Caco-2 (cell line): Measurements from ENCODE around the gene TP53I13. TPM values are rescaled to one million over a fixed set of nuclear protein-coding genes. Genes with fewer than 3 reads are reported as not detected.

Source experiments
- BruUV-seq: library from RNA; stranded (reverse); fragments of 400-500 nt; replicated peaks from 2 replicates; lab custom pipeline; 2021; lab: Mats Ljungman, UMichigan
- CTCF ChIA-PET: fragments of 300-600 bp; sonication (Branson Sonifier 250); formaldehyde crosslinking; loops from one replicate; lab custom pipeline; 2022; ENCODE audit warnings: antibody characterized with exemption; lab: Charles Lee
- POLR2A ChIA-PET: fragments of 300-600 bp; sonication (Branson Sonifier 250); formaldehyde crosslinking; loops from one replicate; lab custom pipeline; 2022; ENCODE audit warnings: antibody characterized with exemption; lab: Charles Lee
- DNase-seq, 2 experiments: peaks; one replicate each; pipeline versions ENCODE4 v3.0.0 to v3.0.0-alpha.2; 2020 to 2022
- H3K27me3 ChIP-seq: replicated peaks from 2 replicates; pipeline ENCODE4 v1.6.0; 2011; ENCODE audit warnings: low read length; ENCODE audit not compliant: control insufficient read depth, insufficient read depth
- H3K36me3 ChIP-seq: 2 replicates; pipeline ENCODE4 v1.5.1; 2011; ENCODE audit warnings: low read length; ENCODE audit not compliant: control insufficient read depth, insufficient read depth
- H3K4me1 ChIP-seq: fragments of 250-450 bp; sonication (Bioruptor Pico); 2 replicates; pipeline ENCODE4 v1.5.1; 2020; ENCODE audit warnings: mild to moderate bottlenecking
- H3K4me3 ChIP-seq: 2 replicates; pipeline ENCODE4 v1.5.1; 2011; ENCODE audit warnings: low read depth, mild to moderate bottlenecking, control low read depth, low read length
- H3K9me3 ChIP-seq: fragments of 250-450 bp; sonication (Bioruptor Pico); 2 replicates; pipeline ENCODE4 v1.5.1; 2020; ENCODE audit warnings: mild to moderate bottlenecking, moderate library complexity
- H3K27ac Mint-ChIP-seq: one replicate; pipeline ENCODE4 v1.8.0; 2022; ENCODE audit warnings: mixed read lengths; ENCODE audit not compliant: unreplicated experiment
- H3K27me3 Mint-ChIP-seq: one replicate; pipeline ENCODE4 v1.8.0; 2022; ENCODE audit warnings: mixed read lengths; ENCODE audit not compliant: insufficient read depth, unreplicated experiment
- H3K36me3 Mint-ChIP-seq: one replicate; pipeline ENCODE4 v1.8.0; 2022; ENCODE audit warnings: mild to moderate bottlenecking, mixed read lengths; ENCODE audit not compliant: insufficient read depth, unreplicated experiment
- H3K4me1 Mint-ChIP-seq: one replicate; pipeline ENCODE4 v1.8.0; 2022; ENCODE audit warnings: low read depth, mixed read lengths; ENCODE audit not compliant: unreplicated experiment
- H3K4me3 Mint-ChIP-seq: one replicate; pipeline ENCODE4 v1.8.0; 2022; ENCODE audit warnings: mild to moderate bottlenecking, moderate library complexity, mixed read lengths; ENCODE audit not compliant: unreplicated experiment
- H3K9me3 Mint-ChIP-seq: one replicate; pipeline ENCODE4 v1.8.0; 2022; ENCODE audit warnings: mixed read lengths; ENCODE audit not compliant: unreplicated experiment
- CTCF ChIP-seq, 2 experiments: fragments of 200-600 bp in 1 of 2; IDR thresholded peaks; 1 replicate in 1 of 2; 2 replicates in 1 of 2; pipeline versions ENCODE4 v1.5.1 to v1.8.0; 2011 to 2022; ENCODE audit warnings: antibody characterized with exemption in 1 of 2, control low read depth in 1 of 2, inconsistent platforms in 1 of 2, low read depth in 1 of 2, low read length in 1 of 2, mild to moderate bottlenecking in 1 of 2, moderate library complexity in 1 of 2; ENCODE audit not compliant: insufficient read depth in 1 of 2, severe bottlenecking in 1 of 2, unreplicated experiment in 1 of 2
- intact Hi-C: fragments of 100-400 bp; cut with micrococcal nuclease; formaldehyde crosslinking; loops from one replicate; pipeline ENCODE4 v1.10.0; 2022; ENCODE audit not compliant: unreplicated experiment
- total RNA-seq: library from RNA; stranded (reverse); gene quantifications from 2 replicates; pipeline ENCODE4 v1.2.3, GENCODE V29; 2022

Gene TP53I13
- total RNA-seq, 1 experiment from 2014 or later = 49.2 TPM

GRCh38 chr17:29617481-29618271 is 49.2 kb downstream of the TP53I13 start:
- Mint-ChIP-seq H3K9me3 (no peaks in the 10 kb centered on the region), H3K27ac (peak overlapping the region; percentile 19), H3K4me3 (peak overlapping the region; percentile 87), H3K36me3 (peaks cover 6% of the 10 kb centered on the region), H3K27me3 (peaks cover 5% of the 10 kb centered on the region), H3K4me1 (peaks cover 9% of the 10 kb centered on the region)
- TF ChIP-seq CTCF (IDR thresholded peaks at IDR 0.05; ENCODE audit: insufficient read depth in 1 of 2, low read depth in 1 of 2, low read length in 1 of 2, severe bottlenecking in 1 of 2, unreplicated experiment in 1 of 2) = peak; percentile 75 to 93
- peaks cover 23% of the 10 kb centered on the region for H3K4me1 ChIP-seq
- H3K27me3 ChIP-seq = peaks cover 8% of the 10 kb centered on the region
- ChIA-PET CTCF (interaction anchor here (0.6 to 5.2 kb wide), 37 partner anchors 8 to 887 kb away, joined by 3 to 69 read pairs (median 5); partner anchors contain the start of genes ABHD15, ANKRD13B and TP53I13), POLR2A (interaction anchor here (1.7 kb wide), 1 partner anchor 24 kb away, joined by 6 read pairs; no protein-coding TSS in a partner anchor)
- no peaks in the 10 kb centered on the region for H3K9me3 ChIP-seq
- peak overlapping the region; percentile 42 for H3K4me3 ChIP-seq
- BruUV-seq = no TSS peak
- intact Hi-C loops = loop anchor here (2.0 to 5.0 kb wide), 2 partner anchors 37 to 160 kb away; no protein-coding TSS in a partner anchor
- peak; percentile 81 to 89 for DNase-seq
- H3K36me3 ChIP-seq = no peaks in the 10 kb centered on the region

DNA sequence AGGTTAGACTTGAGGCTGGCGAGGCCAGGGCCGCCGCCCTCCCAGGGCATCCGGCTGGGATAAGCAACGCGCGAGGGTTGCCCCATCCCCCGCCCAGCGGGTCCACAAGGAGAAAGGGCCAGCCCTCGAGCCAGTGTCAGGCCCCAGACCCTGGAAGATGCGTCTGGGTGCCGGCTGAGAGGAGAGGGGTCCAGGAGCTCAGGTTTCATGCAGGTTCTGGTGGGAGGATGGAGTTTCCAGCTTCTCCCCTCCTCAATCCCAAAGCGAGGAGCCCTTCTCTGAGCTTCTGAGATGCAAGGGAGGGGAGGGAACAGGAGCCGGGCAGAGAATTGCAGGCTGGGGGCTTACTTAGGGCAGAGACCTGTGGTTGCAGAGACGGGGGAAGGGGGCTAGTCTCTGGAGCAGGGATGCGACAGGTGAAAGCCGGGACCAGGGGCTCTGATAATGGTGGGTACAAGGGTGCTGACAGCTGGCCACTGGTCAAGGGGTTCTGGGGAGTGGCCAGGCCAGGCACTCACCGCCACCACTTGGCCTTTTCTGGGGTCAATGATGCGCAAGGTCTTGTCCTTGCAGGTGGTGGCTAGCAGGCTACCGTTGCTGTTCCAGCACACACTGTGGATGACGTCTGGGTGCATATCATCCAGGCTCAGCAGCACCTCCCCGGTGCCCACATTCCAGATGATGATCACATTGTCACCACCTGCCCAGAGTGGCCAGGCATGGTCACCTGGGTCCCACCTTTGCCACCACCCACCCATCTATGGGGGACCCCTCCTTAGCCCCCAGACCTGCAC is 50.0 kb downstream of the TP53I13 start:
- POLR2A ChIA-PET = no interaction called here
- CTCF ChIA-PET = interaction anchor here (0.8 to 5.2 kb wide), 22 partner anchors 7 to 495 kb away, joined by 3 to 69 read pairs (median 7); partner anchors contain the start of genes ABHD15, ANKRD13B and TP53I13

More for the DNA sequence above, 50.0 kb downstream of the TP53I13 start:
- no peak for DNase-seq
- Mint-ChIP-seq H3K9me3 (no peaks in the 10 kb centered on the region), H3K4me1 (peaks cover 15% of the 10 kb centered on the region), H3K4me3 (peak overlapping the region; percentile 87), H3K27ac (no peak overlapping the region), H3K36me3 (peaks cover 6% of the 10 kb centered on the region), H3K27me3 (peaks cover 5% of the 10 kb centered on the region)
- no peaks in the 10 kb centered on the region for H3K36me3 ChIP-seq
- H3K27me3 ChIP-seq = peaks cover 8% of the 10 kb centered on the region
- H3K4me1 ChIP-seq = peaks cover 25% of the 10 kb centered on the region
- intact Hi-C loops = loop anchor here (5.0 kb wide), 1 partner anchor 159 kb away; no protein-coding TSS in a partner anchor
- H3K4me3 ChIP-seq = peak overlapping the region; percentile 42
- no peaks in the 10 kb centered on the region for H3K9me3 ChIP-seq
- BruUV-seq = no TSS peak
- peak in 1 of 2 experiments; percentile 9 for TF ChIP-seq CTCF (IDR thresholded peaks at IDR 0.05; ENCODE audit: insufficient read depth in 1 of 2, low read depth in 1 of 2, low read length in 1 of 2, severe bottlenecking in 1 of 2, unreplicated experiment in 1 of 2)
